ENCODE data around the gene C1orf210.

DNA sequence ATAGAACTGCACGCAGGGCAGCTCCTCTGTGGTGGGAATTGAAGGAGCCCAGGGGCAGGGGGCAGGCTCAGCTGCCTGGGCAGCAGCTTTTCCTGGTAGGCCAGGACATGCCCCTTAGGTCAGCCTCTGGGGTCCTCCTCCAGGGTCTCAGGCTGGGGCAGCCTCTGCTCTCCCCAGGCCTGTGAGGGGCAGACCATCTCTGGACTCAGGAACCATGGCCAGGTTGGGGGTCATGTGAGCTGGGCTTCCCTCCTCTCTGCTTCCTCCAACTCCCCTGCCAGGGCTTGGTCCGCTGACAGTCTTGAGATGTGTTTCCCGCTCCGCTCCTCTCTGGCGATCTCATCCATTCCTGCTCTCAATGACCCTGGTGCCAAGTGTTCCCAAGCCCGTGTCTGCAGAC is 5.7 kb downstream of the C1orf210 start:
- TF ChIP-seq, protein P1, sequence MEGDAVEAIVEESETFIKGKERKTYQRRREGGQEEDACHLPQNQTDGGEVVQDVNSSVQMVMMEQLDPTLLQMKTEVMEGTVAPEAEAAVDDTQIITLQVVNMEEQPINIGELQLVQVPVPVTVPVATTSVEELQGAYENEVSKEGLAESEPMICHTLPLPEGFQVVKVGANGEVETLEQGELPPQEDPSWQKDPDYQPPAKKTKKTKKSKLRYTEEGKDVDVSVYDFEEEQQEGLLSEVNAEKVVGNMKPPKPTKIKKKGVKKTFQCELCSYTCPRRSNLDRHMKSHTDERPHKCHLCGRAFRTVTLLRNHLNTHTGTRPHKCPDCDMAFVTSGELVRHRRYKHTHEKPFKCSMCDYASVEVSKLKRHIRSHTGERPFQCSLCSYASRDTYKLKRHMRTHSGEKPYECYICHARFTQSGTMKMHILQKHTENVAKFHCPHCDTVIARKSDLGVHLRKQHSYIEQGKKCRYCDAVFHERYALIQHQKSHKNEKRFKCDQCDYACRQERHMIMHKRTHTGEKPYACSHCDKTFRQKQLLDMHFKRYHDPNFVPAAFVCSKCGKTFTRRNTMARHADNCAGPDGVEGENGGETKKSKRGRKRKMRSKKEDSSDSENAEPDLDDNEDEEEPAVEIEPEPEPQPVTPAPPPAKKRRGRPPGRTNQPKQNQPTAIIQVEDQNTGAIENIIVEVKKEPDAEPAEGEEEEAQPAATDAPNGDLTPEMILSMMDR (conservative IDR thresholded peaks at IDR 0.05; ENCODE audit: low read length) = no peak
- TF ChIP-seq EZH2phosphoT487 (IDR thresholded peaks at IDR 0.05; ENCODE audit: borderline replicate concordance) = no peak

All from Loucy (cell line).